Activated CD4-positive, alpha-beta T cell treated with anti-CD3 and anti-CD28 coated beads, Interleukin-2, amount 50 U/mL, for 48 hours (primary cell): Measurements from ENCODE around the gene DLEC1.

Source experiments
- DNase-seq, 2 experiments: peaks; one replicate each; pipeline ENCODE4 v3.0.0-alpha.2; 2020

The DLEC1 gene

GRCh38 chr3:38110314-38111050, 71.5 kb downstream of the DLEC1 start:
- DNase-seq = no peak

- no peak for DNase-seq
Measured at GRCh38 chr3:38111201-38111600, 72.2 kb downstream of the DLEC1 start.

- no peak for DNase-seq
Measured at GRCh38 chr3:38111696-38112377, 72.8 kb downstream of the DLEC1 start.

GRCh38 chr3:38112378-38112761, 73.4 kb downstream of the DLEC1 start:
- DNase-seq = no peak

- no peak for DNase-seq
Measured at GRCh38 chr3:38114052-38114874, 75.3 kb downstream of the DLEC1 start.

- no peak for DNase-seq
Measured at GRCh38 chr3:38114875-38115644, 76.1 kb downstream of the DLEC1 start.

GRCh38 chr3:38115645-38116427, 76.8 kb downstream of the DLEC1 start:
- DNase-seq = no peak

GRCh38 chr3:38116471-38117162, 77.6 kb downstream of the DLEC1 start:
- no peak for DNase-seq

- DNase-seq = no peak
Measured at GRCh38 chr3:38117163-38117716, 78.2 kb downstream of the DLEC1 start.

- peak; percentile 79 to 83 for DNase-seq
Measured at GRCh38 chr3:38117748-38118420, 78.9 kb downstream of the DLEC1 start.

GRCh38 chr3:38118421-38119247, 79.6 kb downstream of the DLEC1 start:
- no peak for DNase-seq

- DNase-seq = no peak
Measured at GRCh38 chr3:38119248-38119544, 80.2 kb downstream of the DLEC1 start.

GRCh38 chr3:38119821-38120692, 81.0 kb downstream of the DLEC1 start:
- DNase-seq = no peak

GRCh38 chr3:38120693-38121450, 81.9 kb downstream of the DLEC1 start:
- no peak for DNase-seq

- DNase-seq = no peak
Measured at GRCh38 chr3:38121451-38121831, 82.4 kb downstream of the DLEC1 start.

- no peak for DNase-seq
Measured at GRCh38 chr3:38121832-38122461, 82.9 kb downstream of the DLEC1 start.

GRCh38 chr3:38122712-38123290, 83.8 kb downstream of the DLEC1 start:
- no peak for DNase-seq
